Mucosa of descending colon (tissue), 3 donors: ENCODE data around the gene CCL11. TPM values are rescaled to one million over a fixed set of nuclear protein-coding genes. Genes with fewer than 3 reads are reported as not detected.
"Not testable (repeated sequence)": the region's sequence is repeated elsewhere in the genome, so short reads cannot be mapped to it uniquely, and the experiment has no call there.

Experiments used
- ATAC-seq: fragments of 200-7000 bp; cut with Tn5 transposase; one replicate; pipeline ENCODE4 v1.9.1; 2020; ENCODE audit warnings: mild to moderate bottlenecking, moderate library complexity
- DNase-seq, 3 donors: peaks; one replicate each; pipeline ENCODE4 v3.0.0-alpha.2; 2020
- H3K36me3 ChIP-seq: fragments of 200-600 bp; one replicate; pipeline ENCODE4 v1.8.0; 2021; ENCODE audit warnings: low read depth, mild to moderate bottlenecking
- H3K4me1 ChIP-seq: fragments of 200-600 bp; one replicate; pipeline ENCODE4 v1.8.0; 2021; ENCODE audit warnings: low read depth, mild to moderate bottlenecking
- H3K4me3 ChIP-seq: fragments of 200-600 bp; one replicate; pipeline ENCODE4 v1.8.0; 2021; ENCODE audit warnings: mild to moderate bottlenecking
- H3K9me3 ChIP-seq: fragments of 200-600 bp; one replicate; pipeline ENCODE4 v1.8.0; 2021; ENCODE audit warnings: mild to moderate bottlenecking
- CTCF ChIP-seq: fragments of 200-600 bp; IDR thresholded peaks from one replicate; pipeline ENCODE4 v1.8.0; 2022; ENCODE audit warnings: antibody characterized with exemption, mild to moderate bottlenecking
- intact Hi-C, 2 donors: fragments of 100-400 bp; cut with DNase I in 1 of 2; cut with micrococcal nuclease in 1 of 2; formaldehyde crosslinking; loops; one replicate each; pipeline versions ENCODE4 v1.11.0 to v1.11.1; 2022; cut with DNase I, micrococcal nuclease
- total RNA-seq, 3 donors: library from RNA; stranded (reverse); fragmentation: NEBNext Ultra II Directional in 2 of 3; extraction: Animal tissue kit (Norgen Biotek cat#: 25700) in 2 of 3; gene quantifications; one replicate each; pipeline versions ENCODE4 v1.2.1 to v1.2.4, GENCODE V29; 2021 to 2023
- donor health status: DM: no; HTN: no; CAD: no; lungs with moderate emphysema.
- donor health status: DM: no; HTN: no; CAD: no.
- donor health status: DM: no; HTN: yes; CAD: no.

CCL11 gene
- total RNA-seq, 3 donors from 2014 or later: 0.72 to 22.3 (median 3.6) TPM

- H3K4me1 ChIP-seq: no peaks in the 10 kb centered on the region
- H3K9me3 ChIP-seq: peaks cover 4% of the 10 kb centered on the region
- intact Hi-C loops: no loop called here
- no peak for TF ChIP-seq CTCF
- no peak for DNase-seq
- no peak for ATAC-seq
- H3K36me3 ChIP-seq: no peaks in the 10 kb centered on the region
- H3K4me3 ChIP-seq: no peak overlapping the region
Measured at GRCh38 chr17:34321964-34322363, 36.4 kb downstream of the CCL11 start.

- DNase-seq, H3K4me1 ChIP-seq, H3K9me3 ChIP-seq, ATAC-seq, intact Hi-C loops, H3K36me3 ChIP-seq, H3K4me3 ChIP-seq: not testable (repeated sequence)
Measured at GRCh38 chr17:34327580-34327979, 42.0 kb downstream of the CCL11 start.

- H3K4me3 ChIP-seq: no peak overlapping the region
- TF ChIP-seq CTCF: no peak
- DNase-seq: no peak
- intact Hi-C loops: no loop called here
- no peak for ATAC-seq
- H3K9me3 ChIP-seq: no peaks in the 10 kb centered on the region
- H3K36me3 ChIP-seq: no peaks in the 10 kb centered on the region
- H3K4me1 ChIP-seq: no peaks in the 10 kb centered on the region
Measured at GRCh38 chr17:34337701-34338100, 52.2 kb downstream of the CCL11 start.

Other genes starting within 250 kb of the CCL11 start
- 10 to 100 TPM in 2 of 3 donors, 1 to 10 TPM in 1; 7.1 to 65.6 (median 39.7) TPM for gene CCL2, start 30.5 kb upstream of the CCL11 start, total RNA-seq
- gene CCL7, start 15.5 kb upstream of the CCL11 start, total RNA-seq: not detected
- gene CCL8, start 33.7 kb downstream of the CCL11 start, total RNA-seq: 1 to 10 TPM; 1.6 to 2.7 (median 1.6) TPM
- gene CCL13, start 70.7 kb downstream of the CCL11 start, total RNA-seq: 1 to 10 TPM; 1.9 to 6.5 (median 2.2) TPM
- gene CCL1, start 77.5 kb downstream of the CCL11 start, total RNA-seq: not detected